HepG2 (cell line): Measurements from ENCODE around the gene PYHIN1. TPM values are rescaled to one million over a fixed set of nuclear protein-coding genes. Genes with fewer than 3 reads are reported as not detected.

Experiments
- ATAC-seq: fragments of 200-7000 bp; cut with Tn5 transposase; 3 replicates; pipeline ENCODE4 v1.9.1; 2020; ENCODE audit warnings: mild to moderate bottlenecking, moderate library complexity
- Bru-seq: library from RNA; stranded (reverse); fragments of 400-500 nt; gene quantifications from one replicate; lab custom pipeline; 2021; lab: Mats Ljungman, UMichigan
- BruChase-seq, 2 experiments: library from RNA; stranded (reverse); fragments of 400-500 nt; gene quantifications; one replicate each; lab custom pipeline; 2021; lab: Mats Ljungman, UMichigan
- BruUV-seq: library from RNA; stranded (reverse); fragments of 400-500 nt; replicated peaks from 2 replicates; lab custom pipeline; 2021; lab: Mats Ljungman, UMichigan
- CTCF ChIA-PET: fragments of 300-600 bp; formaldehyde crosslinking; extraction: SDS; loops from one replicate; lab custom pipeline; 2021; ENCODE audit warnings: low total read pairs, inconsistent platforms, low intra/inter-chr PET ratio; lab: Yijun Ruan, JAX
- POLR2A ChIA-PET: fragments of 350-600 bp; sonication (Branson Sonifier 250); formaldehyde crosslinking; loops from one replicate; lab custom pipeline; 2020; ENCODE audit warnings: antibody characterized with exemption, inconsistent platforms; lab: Yijun Ruan, JAX
- DNase-seq: peaks from one replicate; pipeline ENCODE4 v3.0.0-alpha.2; 2015; ENCODE audit warnings: low spot score
- FAIRE-seq: peaks from 3 replicates; lab custom pipeline; 2011; peaks lifted over from hg19 to GRCh38; lab: Jason Lieb, UNC
- H2AFZ ChIP-seq: one replicate; pipeline ENCODE4 v1.6.1; 2011; ENCODE audit warnings: low read length, inconsistent platforms
- H3K27ac ChIP-seq: fragments of 300-600 bp; 3 replicates; pipeline ENCODE4 v1.8.0; 2011; ENCODE audit warnings: mixed run types, mild to moderate bottlenecking, mixed read lengths, low read length, inconsistent platforms; ENCODE audit not compliant: insufficient read depth; ENCODE audit errors: extremely low read length
- H3K27me3 ChIP-seq, 2 experiments: fragments of 200-600 bp in 1 of 2; 2 replicates in 1 of 2; 3 replicates in 1 of 2; pipeline versions ENCODE4 v1.6.0 to v1.8.0; 2011; ENCODE audit warnings: low read length in 2 of 2, mild to moderate bottlenecking in 2 of 2, moderate library complexity in 2 of 2, inconsistent platforms in 1 of 2; ENCODE audit not compliant: insufficient read depth in 2 of 2, control insufficient read depth in 1 of 2
- H3K36me3 ChIP-seq, 2 experiments: fragments of 200-600 bp in 1 of 2; replicated peaks in 1 of 2; 2 replicates in 1 of 2; 3 replicates in 1 of 2; pipeline versions ENCODE4 v1.5.1 to v1.8.0; 2011; ENCODE audit warnings: low read length in 2 of 2, inconsistent platforms in 1 of 2; ENCODE audit not compliant: insufficient read depth in 2 of 2, control insufficient read depth in 1 of 2
- H3K4me1 ChIP-seq: 2 replicates; pipeline ENCODE4 v1.5.1; 2012; ENCODE audit warnings: low read length, inconsistent platforms; ENCODE audit not compliant: insufficient read depth
- H3K4me2 ChIP-seq: 2 replicates; pipeline ENCODE4 v1.6.0; 2011; ENCODE audit warnings: low read depth, low read length, inconsistent platforms
- H3K4me3 ChIP-seq, 3 experiments: fragments of 200-600 bp in 1 of 3; sonication (generic), shearing (Covaris generic) in 1 of 3; replicated peaks in 1 of 3; 2 replicates each; pipeline ENCODE4 v1.5.1; 2011 to 2016; ENCODE audit warnings: low read length in 3 of 3, inconsistent platforms in 2 of 3, low read depth in 2 of 3, mild to moderate bottlenecking in 2 of 3, control low read depth in 1 of 3, mixed read lengths in 1 of 3; ENCODE audit not compliant: insufficient read depth in 1 of 3
- H3K79me2 ChIP-seq: one replicate; pipeline ENCODE4 v1.6.1; 2011; ENCODE audit warnings: low read length, inconsistent platforms; ENCODE audit not compliant: insufficient read depth
- H3K9ac ChIP-seq: 2 replicates; pipeline ENCODE4 v1.6.0; 2011; ENCODE audit warnings: mild to moderate bottlenecking, low read depth, low read length, inconsistent platforms; ENCODE audit not compliant: insufficient read depth
- H3K9me3 ChIP-seq: 2 replicates; pipeline ENCODE4 v1.5.1; 2012; ENCODE audit warnings: mild to moderate bottlenecking, low read length
- H4K20me1 ChIP-seq: 2 replicates; pipeline ENCODE4 v1.6.0; 2011; ENCODE audit warnings: inconsistent platforms, mild to moderate bottlenecking, low read length, moderate library complexity; ENCODE audit not compliant: insufficient read depth
- NFYC ChIP-seq: IDR thresholded peaks from 2 replicates; pipeline ENCODE4 v1.6.1; 2016; ENCODE audit warnings: missing genetic modification reagents, missing compliant biosample characterization
- PRPF4 ChIP-seq: fragments of 200-400 bp; formaldehyde crosslinking; IDR thresholded peaks from 2 replicates; pipeline ENCODE4 v1.6.1; 2016; ENCODE audit warnings: low read length, low read depth; ENCODE audit not compliant: poor library complexity, severe bottlenecking
- RARA ChIP-seq: IDR thresholded peaks from 2 replicates; pipeline ENCODE4 v1.6.1; 2016; ENCODE audit warnings: missing genetic modification reagents, missing compliant biosample characterization
- SIX1 ChIP-seq: sonication (generic); formaldehyde crosslinking; IDR thresholded peaks from 2 replicates; pipeline ENCODE4 v1.4.0; 2020; ENCODE audit warnings: missing genetic modification reagents, borderline replicate concordance
- TOPORS ChIP-seq: sonication (generic); formaldehyde crosslinking; IDR thresholded peaks from 2 replicates; pipeline ENCODE4 v1.8.0; 2023; ENCODE audit warnings: mild to moderate bottlenecking, missing genetic modification reagents
- ZNF720 ChIP-seq: sonication (generic); formaldehyde crosslinking; IDR thresholded peaks from 2 replicates; pipeline ENCODE4 v1.4.0; 2020; ENCODE audit warnings: missing genetic modification reagents
- WGBS: methylation state at CpG from one replicate; pipeline ENCODE4 v1.1.6; 2017; ENCODE audit warnings: low lambda C conversion rate; 5-methylcytosine and 5-hydroxymethylcytosine counted together
- in situ Hi-C: cut with HindIII; loops from 2 replicates; pipeline ENCODE4 v1.10.0; 2017; ENCODE audit warnings: low pct_unique_long_range_greater_than_20kb; ENCODE audit not compliant: extremely low pct_ligation_motif_present
- intact Hi-C: fragments of 100-400 bp; cut with micrococcal nuclease; formaldehyde crosslinking; loops from one replicate; pipeline ENCODE4 v1.10.0; 2022; ENCODE audit not compliant: unreplicated experiment
- long read RNA-seq, 2 experiments: library from RNA in 1 of 2; library from polyadenylated mRNA in 1 of 2; stranded (forward) in 1 of 2; unstranded in 1 of 2; transcript quantifications; one replicate each; pipeline ENCODE4 v2.0.0, GENCODE V29; 2019 to 2022
- polyA minus RNA-seq, 3 experiments: library from RNA; depleted of rRNA, polyadenylated mRNA; stranded (reverse); fragments of >200 nt; gene quantifications; 2 replicates each; pipeline ENCODE4 v1.2.3, GENCODE V29; 2011; ENCODE audit warnings: low replicate concordance in 1 of 3
- polyA plus RNA-seq, 8 experiments: library from polyadenylated mRNA; depleted of rRNA in 3 of 8; stranded (reverse) in 7 of 8; unstranded in 1 of 8; fragments of >200 nt; fragmentation: Illumina TruSeq in 4 of 8; extraction: Trizol in 4 of 8; gene quantifications; 2 replicates each; pipeline versions ENCODE4 v1.2.1 to v1.2.3, GENCODE V29; 2011 to 2016; ENCODE audit warnings: low read depth in 4 of 8, missing spikeins in 1 of 8, mixed read lengths in 1 of 8; ENCODE audit not compliant: insufficient read depth in 1 of 8
- total RNA-seq, 5 experiments: library from RNA; depleted of rRNA; stranded (reverse); fragments of >200 nt; fragmentation: Illumina TruSeq; extraction: Trizol; gene quantifications; 2 replicates each; pipeline ENCODE4 v1.2.3, GENCODE V29; 2016; ENCODE audit warnings: low read depth in 1 of 5
- TF ChIP-seq, protein P1 (sequence below): sonication (generic); formaldehyde crosslinking; IDR thresholded peaks from 2 replicates; pipeline ENCODE4 v1.4.0; 2020; ENCODE audit warnings: missing genetic modification reagents, mild to moderate bottlenecking, borderline replicate concordance
- TF ChIP-seq, protein P2 (sequence below): sonication (generic); formaldehyde crosslinking; IDR thresholded peaks from 2 replicates; pipeline ENCODE4 v1.5.0; 2020; ENCODE audit warnings: missing genetic modification reagents
- TF ChIP-seq, protein P3 (sequence below): IDR thresholded peaks from 2 replicates; pipeline ENCODE4 v1.6.1; 2018; ENCODE audit warnings: missing genetic modification reagents
- TF ChIP-seq, protein P4 (sequence below): sonication (generic); formaldehyde crosslinking; IDR thresholded peaks from 2 replicates; pipeline ENCODE4 v1.8.0; 2022; ENCODE audit warnings: mild to moderate bottlenecking, missing genetic modification reagents

The PYHIN1 gene
- not detected in 2 replicates for total RNA-seq (2016; rRNA removed; fragmentation: Illumina TruSeq; extraction: Trizol)
- total RNA-seq (2016; cell fraction: cytosol; rRNA removed; fragmentation: Illumina TruSeq; extraction: Trizol; ENCODE audit: low read depth): not detected in 2 replicates
- total RNA-seq (2016; cell fraction: insoluble cytoplasmic fraction; rRNA removed; fragmentation: Illumina TruSeq; extraction: Trizol): not detected in 2 replicates
- not detected in 2 replicates for total RNA-seq (2016; cell fraction: membrane; rRNA removed; fragmentation: Illumina TruSeq; extraction: Trizol)
- not detected in 2 replicates for total RNA-seq (2016; cell fraction: nucleus; rRNA removed; fragmentation: Illumina TruSeq; extraction: Trizol)
- polyA plus RNA-seq (2011; rRNA removed): not detected in 2 replicates
- polyA plus RNA-seq (2011; cell fraction: cytosol; rRNA removed): not detected in 2 replicates
- not detected in 2 replicates for polyA plus RNA-seq (2011; cell fraction: nucleus; rRNA removed)
- polyA plus RNA-seq (2012): not detected in 2 replicates
- polyA plus RNA-seq (2016; cell fraction: cytosol; fragmentation: Illumina TruSeq; extraction: Trizol; ENCODE audit: low read depth): not detected in 2 replicates
- not detected in 2 replicates for polyA plus RNA-seq (2016; cell fraction: insoluble cytoplasmic fraction; fragmentation: Illumina TruSeq; extraction: Trizol; ENCODE audit: low read depth)
- not detected in 2 replicates for polyA plus RNA-seq (2016; cell fraction: membrane; fragmentation: Illumina TruSeq; extraction: Trizol; ENCODE audit: low read depth)
- not detected in 2 replicates for polyA plus RNA-seq (2016; cell fraction: nucleus; fragmentation: Illumina TruSeq; extraction: Trizol; ENCODE audit: insufficient read depth, low read depth)
- polyA minus RNA-seq (2011; rRNA and poly(A)+ RNA removed; ENCODE audit: low replicate concordance): not detected in 2 replicates
- polyA minus RNA-seq (2011; cell fraction: cytosol; rRNA and poly(A)+ RNA removed): not detected in 2 replicates
- polyA minus RNA-seq (2011; cell fraction: nucleus; rRNA and poly(A)+ RNA removed): not detected in 2 replicates
- Bru-seq, nascent RNA: percentile 3 among the genes with signal in this experiment
- BruChase-seq, experiment 1, labeled RNA remaining after a 6-hour chase: not detected
- percentile 5 among the genes with signal in this experiment for BruChase-seq, experiment 2, labeled RNA remaining after a 2-hour chase
- long read RNA-seq, experiment 1: 0 reads
- long read RNA-seq, experiment 2: 0 reads

DNA sequence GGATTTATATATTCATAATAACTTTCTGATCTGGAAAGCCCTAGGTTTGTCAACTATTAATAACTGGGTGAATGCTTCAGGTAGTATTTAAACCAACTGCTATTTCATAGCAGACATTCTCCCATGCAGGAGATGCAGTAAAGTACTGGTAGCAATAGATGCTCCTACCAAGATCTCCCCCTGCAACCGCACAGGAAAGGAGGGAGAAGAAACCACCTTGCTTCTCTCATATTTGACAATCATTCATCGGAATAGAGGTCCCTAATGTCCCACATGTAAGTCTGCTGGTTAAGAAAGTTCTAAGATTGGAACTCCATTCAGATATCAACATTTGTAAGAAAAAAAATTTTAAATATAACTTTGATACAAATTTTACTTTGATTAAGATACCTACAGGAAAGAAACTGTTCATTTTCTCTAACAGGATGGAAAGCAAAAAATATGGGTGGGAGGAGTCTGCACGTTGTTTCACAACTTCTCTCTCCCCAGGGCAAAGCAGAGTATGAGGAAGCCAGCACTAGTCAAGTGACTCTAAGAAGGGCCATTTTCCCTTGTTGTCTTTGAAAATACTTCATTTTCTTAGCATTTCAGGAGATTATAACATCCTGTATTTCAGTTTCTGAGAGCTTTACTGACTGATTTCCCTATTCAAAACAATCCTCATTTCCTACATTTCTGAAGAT lies at the start of gene PYHIN1:
Gene PYHIN1, plus strand, starts transcription at position 498 of the 683 bp plus-strand sequence. CDS start 5,359 bp downstream, outside the sequence.
- intact Hi-C loops: no loop called here
- POLR2A ChIA-PET: no interaction called here
- H3K4me2 ChIP-seq: no peak within 1 kb of the TSS
- TF ChIP-seq, protein P1, sequence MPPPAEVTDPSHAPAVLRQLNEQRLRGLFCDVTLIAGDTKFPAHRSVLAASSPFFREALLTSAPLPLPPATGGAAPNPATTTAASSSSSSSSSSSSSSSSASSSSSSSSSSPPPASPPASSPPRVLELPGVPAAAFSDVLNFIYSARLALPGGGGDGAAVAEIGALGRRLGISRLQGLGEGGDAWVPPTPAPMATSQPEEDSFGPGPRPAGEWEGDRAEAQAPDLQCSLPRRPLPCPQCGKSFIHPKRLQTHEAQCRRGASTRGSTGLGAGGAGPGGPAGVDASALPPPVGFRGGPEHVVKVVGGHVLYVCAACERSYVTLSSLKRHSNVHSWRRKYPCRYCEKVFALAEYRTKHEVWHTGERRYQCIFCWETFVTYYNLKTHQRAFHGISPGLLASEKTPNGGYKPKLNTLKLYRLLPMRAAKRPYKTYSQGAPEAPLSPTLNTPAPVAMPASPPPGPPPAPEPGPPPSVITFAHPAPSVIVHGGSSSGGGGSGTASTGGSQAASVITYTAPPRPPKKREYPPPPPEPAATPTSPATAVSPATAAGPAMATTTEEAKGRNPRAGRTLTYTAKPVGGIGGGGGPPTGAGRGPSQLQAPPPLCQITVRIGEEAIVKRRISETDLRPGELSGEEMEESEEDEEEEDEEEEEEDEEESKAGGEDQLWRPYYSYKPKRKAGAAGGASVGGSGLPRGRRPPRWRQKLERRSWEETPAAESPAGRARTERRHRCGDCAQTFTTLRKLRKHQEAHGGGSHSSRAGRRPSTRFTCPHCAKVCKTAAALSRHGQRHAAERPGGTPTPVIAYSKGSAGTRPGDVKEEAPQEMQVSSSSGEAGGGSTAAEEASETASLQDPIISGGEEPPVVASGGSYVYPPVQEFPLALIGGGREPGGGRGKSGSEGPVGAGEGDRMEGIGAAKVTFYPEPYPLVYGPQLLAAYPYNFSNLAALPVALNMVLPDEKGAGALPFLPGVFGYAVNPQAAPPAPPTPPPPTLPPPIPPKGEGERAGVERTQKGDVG (CRISPR knock-in tag): no peak
- no peak for TF ChIP-seq SIX1
- no peak for TF ChIP-seq PRPF4
- TF ChIP-seq RARA (CRISPR knock-in tag): no peak
- TF ChIP-seq NFYC (CRISPR knock-in tag): no peak
- TF ChIP-seq TOPORS (CRISPR knock-in tag): no peak
- TF ChIP-seq, protein P2, sequence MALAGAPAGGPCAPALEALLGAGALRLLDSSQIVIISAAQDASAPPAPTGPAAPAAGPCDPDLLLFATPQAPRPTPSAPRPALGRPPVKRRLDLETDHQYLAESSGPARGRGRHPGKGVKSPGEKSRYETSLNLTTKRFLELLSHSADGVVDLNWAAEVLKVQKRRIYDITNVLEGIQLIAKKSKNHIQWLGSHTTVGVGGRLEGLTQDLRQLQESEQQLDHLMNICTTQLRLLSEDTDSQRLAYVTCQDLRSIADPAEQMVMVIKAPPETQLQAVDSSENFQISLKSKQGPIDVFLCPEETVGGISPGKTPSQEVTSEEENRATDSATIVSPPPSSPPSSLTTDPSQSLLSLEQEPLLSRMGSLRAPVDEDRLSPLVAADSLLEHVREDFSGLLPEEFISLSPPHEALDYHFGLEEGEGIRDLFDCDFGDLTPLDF (CRISPR knock-in tag): no peak
- no peak for TF ChIP-seq ZNF720 (CRISPR knock-in tag)
- TF ChIP-seq, protein P3, sequence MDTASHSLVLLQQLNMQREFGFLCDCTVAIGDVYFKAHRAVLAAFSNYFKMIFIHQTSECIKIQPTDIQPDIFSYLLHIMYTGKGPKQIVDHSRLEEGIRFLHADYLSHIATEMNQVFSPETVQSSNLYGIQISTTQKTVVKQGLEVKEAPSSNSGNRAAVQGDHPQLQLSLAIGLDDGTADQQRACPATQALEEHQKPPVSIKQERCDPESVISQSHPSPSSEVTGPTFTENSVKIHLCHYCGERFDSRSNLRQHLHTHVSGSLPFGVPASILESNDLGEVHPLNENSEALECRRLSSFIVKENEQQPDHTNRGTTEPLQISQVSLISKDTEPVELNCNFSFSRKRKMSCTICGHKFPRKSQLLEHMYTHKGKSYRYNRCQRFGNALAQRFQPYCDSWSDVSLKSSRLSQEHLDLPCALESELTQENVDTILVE (CRISPR knock-in tag): no peak
- TF ChIP-seq, protein P4, sequence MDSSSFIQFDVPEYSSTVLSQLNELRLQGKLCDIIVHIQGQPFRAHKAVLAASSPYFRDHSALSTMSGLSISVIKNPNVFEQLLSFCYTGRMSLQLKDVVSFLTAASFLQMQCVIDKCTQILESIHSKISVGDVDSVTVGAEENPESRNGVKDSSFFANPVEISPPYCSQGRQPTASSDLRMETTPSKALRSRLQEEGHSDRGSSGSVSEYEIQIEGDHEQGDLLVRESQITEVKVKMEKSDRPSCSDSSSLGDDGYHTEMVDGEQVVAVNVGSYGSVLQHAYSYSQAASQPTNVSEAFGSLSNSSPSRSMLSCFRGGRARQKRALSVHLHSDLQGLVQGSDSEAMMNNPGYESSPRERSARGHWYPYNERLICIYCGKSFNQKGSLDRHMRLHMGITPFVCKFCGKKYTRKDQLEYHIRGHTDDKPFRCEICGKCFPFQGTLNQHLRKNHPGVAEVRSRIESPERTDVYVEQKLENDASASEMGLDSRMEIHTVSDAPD (CRISPR knock-in tag): no peak

More for the DNA sequence above, at the start of gene PYHIN1:
- H2AFZ ChIP-seq: no peak within 1 kb of the TSS
- 5% methylated on average over 3 of the region's 3 CpGs for WGBS
- CTCF ChIA-PET: no interaction called here
- no peak within 1 kb of the TSS for H3K9ac ChIP-seq
- H4K20me1 ChIP-seq: no peaks in the 10 kb centered on the region
- no TSS peak for BruUV-seq
- H3K79me2 ChIP-seq: no peaks in the 10 kb centered on the region
- no peaks in the 10 kb centered on the region for H3K4me1 ChIP-seq
- DNase-seq: no peak
- no peak within 1 kb of the TSS for H3K4me3 ChIP-seq
- no peak within 1 kb of the TSS for H3K27ac ChIP-seq
- H3K9me3 ChIP-seq: peaks cover 64% of the 10 kb centered on the region
- no peak for ATAC-seq
- no peak for FAIRE-seq
- no peaks in the 10 kb centered on the region for H3K36me3 ChIP-seq
- H3K27me3 ChIP-seq: no peaks in the 10 kb centered on the region
- in situ Hi-C loops: no loop called here
